Activated naive CD4-positive, alpha-beta T cell treated with anti-CD3 and anti-CD28 coated beads, Interleukin-2, amount 50 U/mL, for 16 hours (primary cell): ENCODE measurements around the gene NRCAM.

Experiments
- DNase-seq: peaks from one replicate; pipeline ENCODE4 v3.0.0-alpha.2; 2020

Gene NRCAM

GRCh38 chr7:108335269-108335918 lies 120.8 kb downstream of the NRCAM start:
- DNase-seq, result no peak

- no peak for DNase-seq
Observed at GRCh38 chr7:108332937-108333336, 123.3 kb downstream of the NRCAM start.

- no peak for DNase-seq
Observed at GRCh38 chr7:108331971-108332370, 124.3 kb downstream of the NRCAM start.

GRCh38 chr7:108330227-108330626 lies 126.0 kb downstream of the NRCAM start:
- no peak for DNase-seq

- DNase-seq, result no peak
Observed at GRCh38 chr7:108329514-108329913, 126.7 kb downstream of the NRCAM start.

GRCh38 chr7:108328174-108328651 lies 128.0 kb downstream of the NRCAM start:
- no peak for DNase-seq

GRCh38 chr7:108327353-108327752 lies 128.9 kb downstream of the NRCAM start:
- no peak for DNase-seq

GRCh38 chr7:108326938-108327337 lies 129.3 kb downstream of the NRCAM start:
- no peak for DNase-seq

- DNase-seq, result no peak
Observed at GRCh38 chr7:108324053-108325038, 131.9 kb downstream of the NRCAM start.

GRCh38 chr7:108322925-108323832 lies 133.1 kb downstream of the NRCAM start:
- DNase-seq, result no peak

GRCh38 chr7:108322046-108322445 lies 134.2 kb downstream of the NRCAM start:
- no peak for DNase-seq

GRCh38 chr7:108321359-108321758 lies 134.9 kb downstream of the NRCAM start:
- no peak for DNase-seq

- no peak for DNase-seq
Observed at GRCh38 chr7:108316708-108317107, 139.5 kb downstream of the NRCAM start.

GRCh38 chr7:108314551-108314950 lies 141.7 kb downstream of the NRCAM start:
- DNase-seq, result no peak

GRCh38 chr7:108314049-108314448 lies 142.2 kb downstream of the NRCAM start:
- no peak for DNase-seq

GRCh38 chr7:108313086-108313485 lies 143.2 kb downstream of the NRCAM start:
- no peak for DNase-seq

GRCh38 chr7:108311446-108312168 lies 144.6 kb downstream of the NRCAM start:
- no peak for DNase-seq

GRCh38 chr7:108310351-108310750 lies 145.9 kb downstream of the NRCAM start:
- no peak for DNase-seq

- DNase-seq, result no peak
Observed at GRCh38 chr7:108308903-108309302, 147.3 kb downstream of the NRCAM start.

- no peak for DNase-seq
Observed at GRCh38 chr7:108308276-108308675, 148.0 kb downstream of the NRCAM start.

- DNase-seq, result no peak
Observed at GRCh38 chr7:108307595-108307994, 148.6 kb downstream of the NRCAM start.

GRCh38 chr7:108307194-108307593 lies 149.0 kb downstream of the NRCAM start:
- no peak for DNase-seq
